Measurements from ENCODE around the gene SPRY2. TPM values are rescaled to one million over a fixed set of nuclear protein-coding genes. Genes with fewer than 3 reads are reported as not detected.

SPRY2 gene
- total RNA-seq, 1 experiment from 2014 or later = 9.2 TPM

GRCh38 chr13:80290591-80290990, 50.3 kb downstream of the SPRY2 start:
- in situ Hi-C loops (cut with HindIII; ENCODE audit: low pct_unique_long_range_greater_than_20kb, low sequenced_read_pairs) = no loop called here
- no peak for DNase-seq (ENCODE audit: low read depth)
